DMS 273 (cell line): ENCODE results near the gene DPP9.
"Not testable (repeated sequence)": the region's sequence is repeated elsewhere in the genome, so short reads cannot be mapped to it uniquely, and the experiment has no call there.

Experiments
- DNase-seq: peaks from one replicate; lab custom pipeline; 2025; ENCODE audit not compliant: unreplicated experiment; lab: John Stamatoyannopoulos, UW

Gene DPP9

GRCh38 chr19:4742723-4743646, 19.3 kb upstream of the DPP9 start:
- no peak for DNase-seq

- no peak for DNase-seq
These were observed 16.4 kb upstream of the DPP9 start for GRCh38 chr19:4740092-4740491.

GRCh38 chr19:4738734-4739133, 15.1 kb upstream of the DPP9 start:
- no peak for DNase-seq

- DNase-seq = no peak
These were observed 14.4 kb upstream of the DPP9 start for GRCh38 chr19:4737955-4738600.

- DNase-seq = no peak
These were observed 10.2 kb upstream of the DPP9 start for GRCh38 chr19:4733755-4734345.

DNA sequence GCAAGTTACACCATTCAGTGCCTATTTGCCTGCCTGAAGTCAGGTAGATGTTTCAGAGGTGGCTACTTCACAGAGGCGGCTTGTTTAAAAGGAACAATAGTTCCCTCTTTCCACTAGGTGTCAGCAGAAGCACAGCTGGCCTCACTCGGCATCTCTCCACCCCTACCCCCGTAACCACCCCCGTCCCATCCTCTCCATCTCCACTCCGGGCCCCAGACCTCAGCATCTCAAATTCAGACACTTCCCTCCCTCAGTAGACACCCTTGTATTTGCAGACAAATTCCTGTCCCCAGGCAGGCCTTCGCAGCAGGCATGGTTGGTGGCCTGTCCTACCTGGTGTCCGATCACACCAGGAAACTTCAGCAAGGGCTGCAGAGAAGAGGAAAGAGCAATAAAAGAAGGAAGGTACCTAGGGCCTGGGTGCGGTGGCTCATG, 9.1 kb upstream of the DPP9 start:
- DNase-seq = peak; percentile 85

- DNase-seq = peak; percentile 60
These were observed 7.1 kb upstream of the DPP9 start for GRCh38 chr19:4730740-4731171.

DNA sequence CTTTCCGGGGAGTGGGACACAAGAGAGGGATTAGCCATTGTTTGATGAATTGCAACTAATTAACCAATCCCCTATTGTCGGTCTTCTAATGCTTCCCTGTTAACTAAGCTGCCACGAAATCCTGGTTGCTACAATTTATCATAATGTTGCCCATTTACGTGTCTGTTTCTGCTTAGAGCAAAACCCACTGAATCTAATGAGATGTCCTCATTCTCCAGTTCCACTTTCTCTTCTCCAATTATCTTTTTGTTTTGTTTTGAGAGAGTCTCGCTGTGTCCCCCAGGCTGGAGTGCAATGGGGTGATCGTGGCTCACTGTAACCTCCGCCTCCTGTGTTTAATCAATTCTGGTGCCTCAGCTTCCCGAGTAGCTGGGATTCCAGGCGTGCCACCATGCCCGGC, 5.2 kb upstream of the DPP9 start:
- no peak for DNase-seq

DNA sequence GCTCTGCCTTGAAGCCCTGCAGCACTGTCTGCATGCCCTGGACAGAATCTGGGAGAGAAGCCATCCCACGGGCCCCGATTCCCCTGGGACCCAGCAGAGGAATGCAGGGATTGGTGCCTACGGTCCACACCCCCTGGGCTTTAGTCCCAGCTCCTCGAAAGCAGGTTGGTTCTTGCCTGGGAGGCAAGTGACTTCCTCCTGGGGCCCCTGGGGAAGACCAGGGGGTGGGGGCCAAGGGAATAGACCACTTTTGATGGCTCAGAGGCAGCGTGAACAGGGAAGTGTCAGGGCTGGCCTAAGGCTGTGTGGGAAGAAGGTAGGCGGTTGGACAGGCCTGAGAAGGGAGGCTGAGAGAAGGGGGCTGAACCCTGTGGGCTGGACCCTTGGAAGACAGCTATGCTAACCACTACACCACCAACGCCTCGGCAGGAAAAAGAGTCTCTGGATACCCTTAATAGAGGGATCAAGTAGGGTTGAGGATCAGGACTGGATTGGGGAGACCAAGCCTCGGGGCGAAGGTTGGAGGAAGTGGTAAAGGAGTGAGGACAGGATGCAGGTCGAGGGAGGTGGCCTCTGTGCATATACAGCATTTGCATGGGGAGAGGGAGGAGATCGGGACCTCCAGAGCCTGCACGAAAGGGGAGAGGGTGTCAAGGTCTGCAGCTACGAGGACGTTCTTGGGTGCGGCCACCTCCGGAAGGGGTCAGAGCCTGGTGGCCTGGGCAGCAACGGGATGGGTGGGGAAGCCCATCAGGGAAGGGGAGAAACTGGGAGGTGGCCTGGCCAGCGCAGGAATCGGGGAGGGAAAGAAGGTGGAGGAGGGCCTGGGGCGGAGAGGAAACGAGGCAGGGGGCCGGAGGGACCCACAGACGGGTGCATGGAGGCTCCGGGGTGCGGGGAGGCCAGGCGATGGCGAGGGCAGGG, 709 bp downstream of the DPP9 start:
- DNase-seq = peak; percentile 59

- DNase-seq = no peak
These were observed 2.4 kb downstream of the DPP9 start for GRCh38 chr19:4721196-4721595.

GRCh38 chr19:4720037-4720700, 3.5 kb downstream of the DPP9 start:
- DNase-seq = no peak

GRCh38 chr19:4719499-4719866, 4.2 kb downstream of the DPP9 start:
- no peak for DNase-seq

DNA sequence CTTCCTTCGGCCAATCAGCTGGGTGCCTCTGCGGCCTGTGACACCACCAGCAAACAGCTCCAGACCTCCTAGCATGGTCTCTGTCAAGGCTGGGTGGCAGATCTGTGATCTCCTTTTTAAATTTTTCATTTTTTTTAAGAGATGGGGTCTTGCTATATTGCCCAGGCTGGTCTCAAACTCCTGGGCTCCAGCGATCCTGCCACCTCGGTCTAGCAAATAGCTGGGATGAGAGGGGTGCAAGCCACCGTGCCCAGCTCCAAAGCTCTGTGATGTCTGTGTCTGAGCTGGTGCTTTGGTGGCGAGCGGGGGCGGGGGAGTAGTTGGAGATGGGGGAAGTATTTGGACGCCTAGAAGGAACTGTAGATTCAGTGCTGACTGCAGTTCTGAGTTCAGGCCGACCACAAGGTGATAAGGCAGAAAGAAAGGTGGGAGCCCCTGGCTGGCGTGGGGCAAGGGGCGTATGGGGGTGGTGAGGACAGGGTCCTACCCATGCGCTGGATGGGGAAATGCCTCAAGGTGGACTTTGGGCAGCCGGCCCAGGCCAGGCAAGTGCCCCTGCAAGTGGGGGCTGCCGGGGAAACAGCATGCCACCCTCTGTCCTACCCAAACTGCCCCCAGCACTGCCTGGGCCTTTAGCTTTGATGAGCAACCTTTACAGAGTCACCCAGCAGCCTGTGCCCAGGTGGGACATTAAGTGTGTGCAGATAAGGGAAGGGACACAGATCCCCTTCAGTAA, 5.5 kb downstream of the DPP9 start:
- no peak for DNase-seq

GRCh38 chr19:4717191-4717965, 6.3 kb downstream of the DPP9 start:
- no peak for DNase-seq

DNA sequence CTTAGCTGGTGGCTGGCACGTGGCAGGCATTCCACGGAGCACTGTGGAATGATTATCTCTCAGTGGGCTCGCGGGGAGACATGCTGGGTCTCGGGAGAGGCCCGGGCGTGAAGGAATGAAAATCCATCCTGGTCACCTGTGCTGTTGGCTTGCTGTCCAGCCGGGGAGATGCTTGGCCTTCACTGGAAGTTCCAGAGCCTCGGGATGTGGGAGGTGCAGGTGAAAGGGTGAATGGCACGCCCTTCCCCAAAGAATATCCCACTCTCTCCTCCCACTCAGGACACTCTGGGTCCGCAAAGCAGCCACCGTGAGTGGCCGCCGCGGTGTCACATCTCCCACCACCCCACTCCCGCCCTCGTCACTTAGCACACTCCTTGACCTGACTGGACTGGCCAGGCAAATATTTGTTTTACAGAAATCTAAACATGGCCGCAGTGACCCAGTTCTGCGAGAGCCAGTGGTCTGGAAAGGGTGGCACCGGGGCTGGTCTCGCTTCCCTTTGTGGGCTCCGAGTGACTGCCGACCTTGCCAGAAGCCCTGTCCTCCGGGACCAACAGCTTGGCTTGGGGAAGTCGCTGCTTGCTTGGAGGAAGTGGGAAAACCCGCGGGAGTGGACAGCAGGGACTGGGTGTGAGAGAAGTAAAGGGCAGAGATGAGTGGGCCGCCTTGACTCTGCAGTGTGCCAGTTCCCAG, 8.0 kb downstream of the DPP9 start:
- DNase-seq = no peak

- not testable (repeated sequence) for DNase-seq
These were observed 8.5 kb downstream of the DPP9 start for GRCh38 chr19:4715178-4715528.

DNA sequence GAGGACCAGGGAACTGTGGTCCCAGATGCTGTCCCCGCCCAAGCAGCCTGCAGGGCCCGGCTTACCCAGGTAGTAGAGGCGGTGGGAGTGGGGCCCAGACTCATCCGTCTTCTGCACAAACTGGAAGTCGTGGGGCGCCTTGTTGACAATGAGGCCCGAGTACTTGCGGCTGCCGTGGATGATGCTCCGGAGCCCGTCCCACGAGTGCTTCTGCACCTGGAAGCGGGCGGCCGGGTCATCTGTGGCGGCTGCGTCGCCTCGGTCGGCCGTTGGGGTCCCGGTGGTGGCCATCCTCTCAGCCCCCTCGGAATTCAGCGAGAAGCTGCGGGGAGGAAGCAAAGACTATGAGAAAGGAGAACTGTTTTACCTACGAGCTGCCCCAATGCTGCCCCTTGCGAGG, 9.6 kb downstream of the DPP9 start:
- no peak for DNase-seq

GRCh38 chr19:4713384-4713951, 10.2 kb downstream of the DPP9 start:
- no peak for DNase-seq
